Karpas-422 (cell line): ENCODE measurements around the gene CNTNAP2. TPM values are rescaled to one million over a fixed set of nuclear protein-coding genes. Genes with fewer than 3 reads are reported as not detected.
"Not testable (repeated sequence)": the region's sequence is repeated elsewhere in the genome, so short reads cannot be mapped to it uniquely, and the experiment has no call there.

Experiments used
- DNase-seq: peaks from one replicate; pipeline ENCODE4 v3.0.0-alpha.2; 2015
- H2AFZ ChIP-seq: fragments of 200-600 bp; sonication (generic); 2 replicates; pipeline ENCODE4 v1.6.1; 2014; ENCODE audit warnings: antibody characterized with exemption, low read length, mixed read lengths
- H3K27ac ChIP-seq: fragments of 200-600 bp; sonication (generic); 2 replicates; pipeline ENCODE4 v1.5.1; 2014; ENCODE audit warnings: mild to moderate bottlenecking, low read length, moderate library complexity
- H3K27me3 ChIP-seq: fragments of 200-600 bp; sonication (generic); 2 replicates; pipeline ENCODE4 v1.6.1; 2014; ENCODE audit warnings: low read length, mixed read lengths
- H3K36me3 ChIP-seq: fragments of 200-600 bp; sonication (generic); 2 replicates; pipeline ENCODE4 v1.6.1; 2014; ENCODE audit warnings: low read length, mixed read lengths; ENCODE audit not compliant: insufficient read depth
- H3K4me1 ChIP-seq: fragments of 200-600 bp; sonication (generic); 2 replicates; pipeline ENCODE4 v1.6.1; 2014; ENCODE audit warnings: mild to moderate bottlenecking, low read length, mixed read lengths
- H3K4me2 ChIP-seq: fragments of 200-600 bp; sonication (generic); 2 replicates; pipeline ENCODE4 v1.6.1; 2014; ENCODE audit warnings: low read length, low read depth, mild to moderate bottlenecking; ENCODE audit not compliant: poor library complexity, severe bottlenecking
- H3K4me3 ChIP-seq: fragments of 200-600 bp; sonication (generic); 2 replicates; pipeline ENCODE4 v1.5.1; 2014; ENCODE audit warnings: mild to moderate bottlenecking, antibody characterized with exemption, low read length, mixed read lengths
- H3K79me2 ChIP-seq: fragments of 200-600 bp; sonication (generic); 2 replicates; pipeline ENCODE4 v1.6.1; 2014; ENCODE audit warnings: mild to moderate bottlenecking, low read length, mixed read lengths
- H3K9ac ChIP-seq: fragments of 200-600 bp; sonication (generic); 2 replicates; pipeline ENCODE4 v1.6.0; 2014; ENCODE audit warnings: low read length
- H3K9me2 ChIP-seq: fragments of 200-600 bp; sonication (generic), shearing (Covaris generic); replicated peaks from 2 replicates; pipeline ENCODE4 v1.6.0; 2014; ENCODE audit warnings: mild to moderate bottlenecking, low read length, moderate library complexity; ENCODE audit not compliant: insufficient read depth
- H3K9me3 ChIP-seq: fragments of 300-700, 200-600 bp; sonication (generic); 2 replicates; pipeline ENCODE4 v1.6.1; 2014; ENCODE audit warnings: low read length, mixed read lengths
- H4K20me1 ChIP-seq: fragments of 200-600 bp; sonication (generic); 2 replicates; pipeline ENCODE4 v1.6.1; 2014; ENCODE audit warnings: mild to moderate bottlenecking, antibody characterized with exemption, low read length, low read depth; ENCODE audit not compliant: insufficient read depth
- total RNA-seq: library from RNA; depleted of rRNA; stranded (reverse); fragments of >200 nt; shearing (Covaris generic); gene quantifications from 2 replicates; pipeline ENCODE4 v1.2.3, GENCODE V29; 2014; ENCODE audit warnings: low replicate concordance

Gene CNTNAP2
- total RNA-seq, 1 experiment from 2014 or later, result not detected

DNA sequence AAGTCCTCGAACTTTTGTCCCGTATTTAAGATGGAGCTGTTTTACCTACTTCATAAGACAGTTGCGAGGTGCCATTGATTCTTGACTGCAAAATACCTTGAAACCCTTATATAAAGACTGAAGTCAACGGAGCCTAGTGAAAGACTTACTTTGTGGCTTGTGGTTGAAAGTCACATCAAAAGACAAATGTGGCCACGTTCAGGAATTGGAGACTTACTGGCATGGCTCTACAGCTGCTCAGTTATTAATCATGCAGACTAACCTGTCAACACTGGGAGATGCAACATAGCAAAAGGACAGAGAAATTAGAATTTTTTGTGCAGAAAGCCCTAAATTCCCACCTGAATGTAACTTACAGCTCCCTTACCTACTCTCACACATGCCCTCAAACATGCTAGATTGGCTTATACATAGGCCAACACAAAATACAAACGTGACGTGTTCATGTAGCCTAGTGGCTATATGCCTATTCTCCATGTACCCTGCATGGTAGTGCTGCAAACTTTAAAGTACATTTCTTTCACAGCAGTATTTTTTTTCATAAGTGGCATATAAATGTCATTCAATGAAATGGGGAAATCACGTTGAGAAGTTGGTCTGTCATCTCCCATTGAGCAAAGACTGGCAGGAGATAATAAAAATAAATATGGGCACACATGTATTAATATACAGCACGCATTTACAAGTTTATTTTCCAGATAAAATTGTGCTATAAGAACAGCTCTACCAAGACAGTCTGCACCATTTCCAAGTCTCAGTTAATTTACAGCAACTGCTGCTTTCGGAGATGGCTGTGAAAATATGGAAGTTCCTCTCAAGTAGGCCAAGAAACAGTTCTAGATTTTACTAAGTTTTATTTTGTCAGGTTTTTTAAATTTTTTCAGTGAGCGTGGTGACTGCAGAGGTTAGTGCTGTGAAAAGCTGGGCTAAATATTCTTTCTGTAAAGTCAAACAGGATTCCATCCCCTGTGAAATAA lies 2303.5 kb downstream of the CNTNAP2 start:
- Histone ChIP-seq H3K9me2 (no peaks in the 10 kb centered on the region), H4K20me1 (no peaks in the 10 kb centered on the region), H3K9ac (no peak overlapping the region), H3K4me3 (no peak overlapping the region), H3K27me3 (no peaks in the 10 kb centered on the region), H3K27ac (no peak overlapping the region), H3K79me2 (no peaks in the 10 kb centered on the region), H3K4me2 (no peak overlapping the region), H3K4me1 (no peaks in the 10 kb centered on the region), H3K9me3 (no peaks in the 10 kb centered on the region), H2AFZ (no peak overlapping the region), H3K36me3 (no peaks in the 10 kb centered on the region)
- no peak for DNase-seq

DNA sequence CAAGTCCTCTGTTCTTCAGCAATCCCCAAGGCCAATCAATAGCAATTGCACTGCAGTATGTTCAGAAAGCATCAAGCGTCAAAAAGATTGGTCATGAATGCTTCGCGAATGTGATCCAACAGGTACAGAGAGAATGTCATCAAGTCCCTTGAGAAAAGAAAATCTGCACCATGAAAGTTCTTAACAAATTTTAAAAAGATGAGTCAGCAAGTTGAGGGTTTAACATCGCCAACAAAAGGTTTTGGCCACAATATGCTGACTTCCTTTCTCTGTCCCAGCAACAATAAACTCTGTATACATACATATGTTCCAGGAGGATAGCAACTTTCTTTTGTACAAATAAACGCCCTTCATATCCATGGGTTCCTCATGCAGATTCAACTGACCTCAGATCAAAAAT lies 2305.4 kb downstream of the CNTNAP2 start:
- no peaks in the 10 kb centered on the region for H3K9me2 ChIP-seq
- no peak overlapping the region for H2AFZ ChIP-seq
- H3K27me3 ChIP-seq, result no peaks in the 10 kb centered on the region
- no peak overlapping the region for H3K27ac ChIP-seq
- H3K9ac ChIP-seq, result no peak overlapping the region
- no peaks in the 10 kb centered on the region for H3K4me1 ChIP-seq
- H3K4me3 ChIP-seq, result no peak overlapping the region
- H3K9me3 ChIP-seq, result no peaks in the 10 kb centered on the region
- H3K79me2 ChIP-seq, result no peaks in the 10 kb centered on the region
- no peak for DNase-seq
- H4K20me1 ChIP-seq, result no peaks in the 10 kb centered on the region
- H3K4me2 ChIP-seq, result no peak overlapping the region
- no peaks in the 10 kb centered on the region for H3K36me3 ChIP-seq

DNA sequence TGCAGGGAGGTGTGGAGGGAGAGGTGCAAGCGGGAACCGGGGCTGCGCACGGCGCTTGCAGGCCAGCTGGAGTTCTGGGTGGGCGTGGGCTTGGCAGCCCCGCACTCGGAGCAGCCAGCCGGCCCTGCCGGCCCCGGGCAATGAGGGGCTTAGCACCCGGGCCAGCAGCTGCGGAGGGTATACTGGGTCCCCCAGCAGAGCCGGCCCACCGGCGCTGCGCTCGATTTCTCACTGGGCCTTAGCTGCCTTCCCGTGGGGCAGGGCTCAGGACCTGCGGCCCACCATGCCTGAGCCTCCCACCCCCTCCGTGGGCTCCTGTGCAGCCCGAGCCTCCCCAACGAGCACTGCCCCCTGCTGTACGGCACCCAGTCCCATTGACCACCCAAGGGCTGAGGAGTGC lies 2309.8 kb downstream of the CNTNAP2 start:
- not testable (repeated sequence) for H3K9ac ChIP-seq, H3K27ac ChIP-seq, H3K79me2 ChIP-seq, H3K36me3 ChIP-seq, H3K4me2 ChIP-seq, H2AFZ ChIP-seq, H3K4me1 ChIP-seq, H3K9me2 ChIP-seq, H3K9me3 ChIP-seq, H4K20me1 ChIP-seq, DNase-seq, H3K27me3 ChIP-seq, H3K4me3 ChIP-seq

DNA sequence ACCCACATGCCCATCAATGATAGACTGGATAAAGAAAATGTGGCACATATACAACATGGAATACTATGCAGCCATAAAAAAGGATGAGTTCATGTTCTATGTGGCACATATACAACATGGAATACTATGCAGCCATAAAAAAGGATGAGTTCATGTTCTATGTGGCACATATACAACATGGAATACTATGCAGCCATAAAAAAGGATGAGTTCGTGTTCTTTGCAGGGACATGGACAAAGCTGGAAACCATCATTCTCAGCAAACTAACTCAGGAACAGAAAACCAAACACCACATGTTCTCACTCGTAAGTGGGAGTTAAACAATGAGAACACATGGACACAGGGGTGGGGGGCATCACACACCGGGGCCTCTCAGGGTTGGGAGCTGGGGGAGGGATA lies 2314.1 kb downstream of the CNTNAP2 start:
- DNase-seq, result not testable (repeated sequence)

DNA sequence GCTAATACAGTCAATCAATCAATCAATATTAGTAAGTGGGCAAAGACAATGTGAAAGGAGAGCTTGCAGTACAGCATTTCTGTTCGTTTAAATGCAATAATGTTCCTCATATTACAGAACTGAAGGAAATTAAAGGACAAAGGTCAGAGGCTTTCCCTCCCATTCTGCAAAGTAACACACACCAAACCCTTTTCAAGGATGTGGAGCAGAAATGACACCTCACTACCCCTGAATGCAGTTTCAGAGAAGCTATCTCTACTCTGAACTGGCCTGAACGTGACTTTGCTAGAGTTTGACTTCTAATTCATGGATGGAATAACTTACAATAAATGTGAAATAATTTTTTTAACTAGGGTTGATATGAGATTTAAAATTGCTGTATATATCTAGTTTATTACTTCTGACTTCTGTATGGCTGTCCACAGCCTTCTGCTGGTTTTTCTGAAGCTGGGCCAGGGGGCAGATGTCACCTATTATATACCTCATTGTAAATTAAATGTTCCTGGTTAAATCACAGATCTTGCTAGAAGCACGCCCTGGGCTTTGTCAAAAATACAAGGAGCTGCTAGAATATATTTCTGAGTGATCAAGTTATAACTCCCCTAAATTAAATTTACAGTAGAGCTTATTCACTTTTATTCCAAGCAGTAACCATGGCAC lies 2317.1 kb downstream of the CNTNAP2 start:
- peaks cover 9% of the 10 kb centered on the region for H3K4me1 ChIP-seq

More for the DNA sequence above, 2314.1 kb downstream of the CNTNAP2 start:
- not testable (repeated sequence) for H3K4me2 ChIP-seq, H3K9me2 ChIP-seq, H3K27me3 ChIP-seq, H2AFZ ChIP-seq, H3K36me3 ChIP-seq, H3K79me2 ChIP-seq, H3K4me1 ChIP-seq, H4K20me1 ChIP-seq, H3K9me3 ChIP-seq, H3K9ac ChIP-seq, H3K4me3 ChIP-seq, H3K27ac ChIP-seq

DNA sequence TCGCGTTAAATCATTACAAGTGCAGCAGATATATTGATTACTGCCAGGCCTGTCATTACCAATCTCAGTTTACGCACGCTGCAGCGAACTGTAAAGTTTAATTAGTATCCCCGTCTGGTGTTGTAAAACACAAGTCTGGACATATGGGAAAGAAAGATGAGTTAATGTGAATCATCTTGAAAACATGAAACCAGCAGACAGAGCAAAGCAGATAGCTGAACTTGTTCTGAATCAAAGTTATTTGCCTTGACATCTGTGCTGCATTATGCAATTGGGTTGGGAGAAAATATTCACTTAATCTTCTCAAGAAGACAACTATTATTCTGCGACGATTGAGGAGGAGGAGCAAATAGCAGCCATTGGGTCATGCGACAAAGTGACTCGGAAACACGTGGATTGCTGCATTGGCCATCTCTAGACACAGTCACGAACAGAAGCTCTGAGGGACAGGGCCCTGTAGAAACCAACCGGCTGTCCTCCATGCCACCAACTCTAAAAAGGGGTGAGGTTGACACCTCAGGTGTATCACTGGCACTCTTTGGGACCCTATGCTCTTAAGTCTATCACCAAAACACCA lies 2317.7 kb downstream of the CNTNAP2 start:
- H3K9me3 ChIP-seq, result no peaks in the 10 kb centered on the region
- no peak overlapping the region for H2AFZ ChIP-seq
- H3K36me3 ChIP-seq, result no peaks in the 10 kb centered on the region
- H3K27me3 ChIP-seq, result no peaks in the 10 kb centered on the region
- no peak overlapping the region for H3K4me2 ChIP-seq
- H3K4me3 ChIP-seq, result no peak overlapping the region
- H3K27ac ChIP-seq, result no peak overlapping the region
- DNase-seq, result no peak
- peaks cover 9% of the 10 kb centered on the region for H3K4me1 ChIP-seq
- H3K9me2 ChIP-seq, result no peaks in the 10 kb centered on the region
- no peaks in the 10 kb centered on the region for H3K79me2 ChIP-seq
- H4K20me1 ChIP-seq, result no peaks in the 10 kb centered on the region
- no peak overlapping the region for H3K9ac ChIP-seq

More for the DNA sequence above, 2317.1 kb downstream of the CNTNAP2 start:
- Histone ChIP-seq H3K9ac (no peak overlapping the region), H3K9me3 (no peaks in the 10 kb centered on the region), H2AFZ (no peak overlapping the region), H4K20me1 (no peaks in the 10 kb centered on the region), H3K27me3 (no peaks in the 10 kb centered on the region), H3K27ac (no peak overlapping the region), H3K4me2 (no peak overlapping the region), H3K36me3 (no peaks in the 10 kb centered on the region), H3K79me2 (no peaks in the 10 kb centered on the region), H3K9me2 (no peaks in the 10 kb centered on the region), H3K4me3 (no peak overlapping the region)
- DNase-seq, result no peak

DNA sequence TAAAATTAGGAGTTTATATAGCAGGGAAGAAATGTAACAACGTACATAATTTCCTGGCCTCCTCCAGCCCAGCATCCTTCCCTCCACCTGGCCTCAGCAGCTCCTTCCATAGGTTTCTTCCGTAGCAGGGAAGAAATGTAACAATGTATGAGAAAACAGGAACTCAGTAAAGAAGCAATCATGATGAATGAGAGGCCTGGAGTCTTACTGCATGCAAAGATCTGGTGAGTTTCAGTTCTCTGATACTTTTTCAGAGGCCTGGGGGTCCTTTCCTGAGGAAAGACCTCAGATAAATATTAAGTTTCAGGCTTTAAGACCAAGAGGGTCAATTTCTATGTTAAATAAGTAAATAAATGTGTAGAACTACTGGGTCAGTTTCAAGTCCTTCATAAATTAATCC lies 2318.3 kb downstream of the CNTNAP2 start:
- no peak overlapping the region for H2AFZ ChIP-seq

DNA sequence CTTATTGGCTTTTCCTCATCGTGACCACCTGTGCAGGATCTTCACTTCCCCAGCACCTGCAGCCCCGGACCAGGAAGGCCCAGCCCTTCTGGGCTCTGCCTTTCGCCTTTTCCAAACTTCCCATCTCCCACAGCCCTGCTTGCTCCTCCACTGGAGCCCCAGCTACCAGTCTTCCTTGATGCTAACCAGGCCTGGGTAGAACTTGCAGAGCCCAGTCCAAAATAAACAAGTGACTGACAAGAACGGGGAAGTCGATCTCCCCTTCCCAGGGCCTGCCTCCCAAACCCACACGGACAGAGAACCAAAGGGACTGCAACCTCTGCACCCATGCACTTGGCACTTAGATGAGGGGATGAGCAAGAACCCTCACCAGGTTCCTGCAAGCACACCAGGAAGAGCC lies 2319.1 kb downstream of the CNTNAP2 start:
- H3K4me3 ChIP-seq, result no peak overlapping the region
- H3K36me3 ChIP-seq, result no peaks in the 10 kb centered on the region
- no peaks in the 10 kb centered on the region for H3K9me2 ChIP-seq
- H3K9me3 ChIP-seq, result no peaks in the 10 kb centered on the region
- H3K4me1 ChIP-seq, result peaks cover 9% of the 10 kb centered on the region
- H4K20me1 ChIP-seq, result no peaks in the 10 kb centered on the region
- H2AFZ ChIP-seq, result no peak overlapping the region
- H3K27ac ChIP-seq, result no peak overlapping the region
- no peaks in the 10 kb centered on the region for H3K79me2 ChIP-seq
- H3K4me2 ChIP-seq, result no peak overlapping the region
- DNase-seq, result no peak
- no peaks in the 10 kb centered on the region for H3K27me3 ChIP-seq
- H3K9ac ChIP-seq, result 0 out of 2 replicates have a peak overlapping the region, but pooled peaks have one; percentile 7

More for the DNA sequence above, 2318.3 kb downstream of the CNTNAP2 start:
- no peak for DNase-seq
- Histone ChIP-seq H3K4me2 (no peak overlapping the region), H3K36me3 (no peaks in the 10 kb centered on the region), H3K27ac (no peak overlapping the region), H3K79me2 (no peaks in the 10 kb centered on the region), H3K27me3 (no peaks in the 10 kb centered on the region), H3K4me1 (peaks cover 9% of the 10 kb centered on the region), H3K4me3 (no peak overlapping the region), H3K9me3 (no peaks in the 10 kb centered on the region), H3K9ac (no peak overlapping the region), H3K9me2 (no peaks in the 10 kb centered on the region), H4K20me1 (no peaks in the 10 kb centered on the region)
